ENCODE data around the gene KIF3A.

DNA sequence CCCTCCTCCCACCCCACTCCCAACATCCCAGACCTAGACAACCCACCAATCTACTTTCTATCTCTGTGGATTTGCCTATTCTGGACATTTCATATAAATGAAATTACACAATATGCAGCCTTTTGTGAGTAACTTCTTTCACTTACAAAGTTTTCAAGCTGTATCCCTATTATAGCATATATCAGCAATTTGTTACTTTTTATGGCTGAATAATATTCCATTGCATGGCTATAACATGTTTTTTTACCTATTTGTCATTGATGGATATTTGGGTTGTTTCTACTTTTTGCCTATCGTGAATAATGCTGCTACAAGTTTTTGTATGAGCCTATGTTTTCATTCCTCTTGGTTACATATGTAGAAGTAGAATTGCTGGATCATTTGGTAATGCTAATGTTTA, 1.9 kb upstream of the KIF3A start:
- TF ChIP-seq POLR2A (IDR thresholded peaks at IDR 0.05) (no peak), POLR2AphosphoS5 (IDR thresholded peaks at IDR 0.05) (no peak)
- TF ChIP-seq, protein P1, sequence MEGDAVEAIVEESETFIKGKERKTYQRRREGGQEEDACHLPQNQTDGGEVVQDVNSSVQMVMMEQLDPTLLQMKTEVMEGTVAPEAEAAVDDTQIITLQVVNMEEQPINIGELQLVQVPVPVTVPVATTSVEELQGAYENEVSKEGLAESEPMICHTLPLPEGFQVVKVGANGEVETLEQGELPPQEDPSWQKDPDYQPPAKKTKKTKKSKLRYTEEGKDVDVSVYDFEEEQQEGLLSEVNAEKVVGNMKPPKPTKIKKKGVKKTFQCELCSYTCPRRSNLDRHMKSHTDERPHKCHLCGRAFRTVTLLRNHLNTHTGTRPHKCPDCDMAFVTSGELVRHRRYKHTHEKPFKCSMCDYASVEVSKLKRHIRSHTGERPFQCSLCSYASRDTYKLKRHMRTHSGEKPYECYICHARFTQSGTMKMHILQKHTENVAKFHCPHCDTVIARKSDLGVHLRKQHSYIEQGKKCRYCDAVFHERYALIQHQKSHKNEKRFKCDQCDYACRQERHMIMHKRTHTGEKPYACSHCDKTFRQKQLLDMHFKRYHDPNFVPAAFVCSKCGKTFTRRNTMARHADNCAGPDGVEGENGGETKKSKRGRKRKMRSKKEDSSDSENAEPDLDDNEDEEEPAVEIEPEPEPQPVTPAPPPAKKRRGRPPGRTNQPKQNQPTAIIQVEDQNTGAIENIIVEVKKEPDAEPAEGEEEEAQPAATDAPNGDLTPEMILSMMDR (IDR thresholded peaks at IDR 0.05) = no peak
